Transverse colon (tissue), 4 donors: ENCODE measurements around the gene CPAMD8. TPM values are rescaled to one million over a fixed set of nuclear protein-coding genes. Genes with fewer than 3 reads are reported as not detected.
"Not testable (repeated sequence)": the region's sequence is repeated elsewhere in the genome, so short reads cannot be mapped to it uniquely, and the experiment has no call there.

Experiments
- DNase-seq: peaks from one replicate; pipeline ENCODE4 v3.0.0-alpha.2; 2019
- H3K27ac ChIP-seq, 4 donors: fragments of 200-600 bp; sonication (generic); 2 replicates each; pipeline ENCODE4 v1.5.1; 2016 to 2018; ENCODE audit warnings: inconsistent platforms in 4 of 4
- H3K27me3 ChIP-seq: fragments of 200-600 bp; sonication (generic); 2 replicates; pipeline ENCODE4 v1.5.1; 2017; ENCODE audit warnings: inconsistent platforms
- H3K36me3 ChIP-seq, 4 donors: fragments of 200-600 bp; sonication (generic); 2 replicates each; pipeline ENCODE4 v1.5.1; 2017 to 2019; ENCODE audit warnings: inconsistent platforms in 4 of 4
- H3K4me1 ChIP-seq, 4 donors: fragments of 200-600 bp; sonication (generic); 2 replicates each; pipeline ENCODE4 v1.5.1; 2017 to 2020; ENCODE audit warnings: inconsistent platforms in 4 of 4
- H3K4me3 ChIP-seq, 4 donors: fragments of 200-600 bp; sonication (generic); 1 replicate in 1 of 4; 2 replicates in 3 of 4; pipeline versions ENCODE4 v1.5.1 to v1.6.1; 2017 to 2019; ENCODE audit warnings: inconsistent platforms in 4 of 4
- H3K9me3 ChIP-seq, 2 donors: fragments of 200-600 bp; sonication (generic); 2 replicates each; pipeline ENCODE4 v1.5.1; 2017 to 2019; ENCODE audit warnings: inconsistent platforms in 2 of 2
- CTCF ChIP-seq, 5 experiments: fragments of 200-600 bp in 3 of 5; fragments of 450-650 bp in 2 of 5; sonication (generic) in 3 of 5; IDR thresholded peaks; 1 replicate in 2 of 5; 2 replicates in 3 of 5; pipeline ENCODE4 v1.5.1; 2016 to 2017; ENCODE audit warnings: antibody characterized with exemption in 5 of 5, inconsistent platforms in 3 of 5, mild to moderate bottlenecking in 2 of 5, moderate library complexity in 1 of 5
- EP300 ChIP-seq: sonication (generic); formaldehyde crosslinking; IDR thresholded peaks from one replicate; pipeline ENCODE4 v1.6.1; 2017; ENCODE audit warnings: antibody characterized with exemption, low read depth
- POLR2A ChIP-seq: fragments of 450-650 bp; IDR thresholded peaks from one replicate; pipeline ENCODE4 v1.6.1; 2016; ENCODE audit warnings: antibody characterized with exemption, mild to moderate bottlenecking, moderate library complexity
- POLR2AphosphoS5 ChIP-seq, 3 donors: sonication (generic); formaldehyde crosslinking; IDR thresholded peaks; one replicate each; pipeline ENCODE4 v1.6.1; 2016; ENCODE audit warnings: antibody characterized with exemption in 3 of 3
- WGBS, 2 donors: methylation state at CpG; one replicate each; pipeline ENCODE4 v1.1.5; 2018; ENCODE audit warnings: low coverage in 1 of 2; 5-methylcytosine and 5-hydroxymethylcytosine counted together
- in situ Hi-C, 4 donors: fragments of 200-750 bp; cut with MboI; loops; one replicate each; pipeline versions ENCODE4 v1.15.0 to v1.15.1; 2017; ENCODE audit warnings: low sequenced_read_pairs in 3 of 4, low pct_ligation_motif_present in 1 of 4, low pct_unique_long_range_greater_than_20kb in 1 of 4
- intact Hi-C: fragments of 100-400 bp; cut with DNase I; formaldehyde crosslinking; loops from one replicate; pipeline ENCODE4 v1.15.1; 2023; ENCODE audit warnings: low total_unique reads
- total RNA-seq, 4 donors: library from RNA; depleted of rRNA; stranded (reverse); fragments of >200 nt; gene quantifications; one replicate each; pipeline ENCODE4 v1.1.0, GENCODE V29; 2016

Gene CPAMD8
- total RNA-seq, 4 donors from 2014 or later: 1.4 to 20.9 (median 7.7) TPM

- Histone ChIP-seq H3K27ac (no peak overlapping the region), H3K27me3 (peaks cover 4% of the 10 kb centered on the region), H3K9me3 (no peaks in the 10 kb centered on the region), H3K4me1 (no peaks in the 10 kb centered on the region), H3K4me3 (no peak overlapping the region), H3K36me3 (no peaks in the 10 kb centered on the region)
- TF ChIP-seq CTCF (IDR thresholded peaks at IDR 0.05): no peak
- no peak for TF ChIP-seq POLR2A
- TF ChIP-seq EP300: no peak
- no peak for TF ChIP-seq POLR2AphosphoS5 (IDR thresholded peaks at IDR 0.05)
- intact Hi-C loops: no loop called here
- DNase-seq: no peak
- in situ Hi-C loops: no loop called here
- WGBS, 2 donors: 88 to 100% methylated on average over 1 to 15 of the region's 15 CpGs
Measured at GRCh38 chr19:17004386-17004785, 22.2 kb downstream of the CPAMD8 start.

- no peak for DNase-seq
- no peak overlapping the region for H3K4me3 ChIP-seq
- no peaks in the 10 kb centered on the region for H3K4me1 ChIP-seq
- in situ Hi-C loops: no loop called here
- H3K9me3 ChIP-seq: peaks cover 5 to 6% of the 10 kb centered on the region in 2 donors
- peaks cover 4% of the 10 kb centered on the region for H3K27me3 ChIP-seq
- no peak overlapping the region for H3K27ac ChIP-seq
- TF ChIP-seq POLR2A (no peak), EP300 (no peak), POLR2AphosphoS5 (IDR thresholded peaks at IDR 0.05) (no peak), CTCF (IDR thresholded peaks at IDR 0.05) (no peak)
- 52% methylated on average over 7 of the region's 7 CpGs; no CpG with 5 or more reads in 1 of the 2 donors for WGBS, 2 donors
- intact Hi-C loops: no loop called here
- H3K36me3 ChIP-seq: no peaks in the 10 kb centered on the region
Measured at GRCh38 chr19:17002455-17002854, 24.2 kb downstream of the CPAMD8 start.

GRCh38 chr19:17001603-17002183 lies 24.9 kb downstream of the CPAMD8 start:
- intact Hi-C loops: no loop called here
- in situ Hi-C loops: no loop called here
- H3K4me1 ChIP-seq: no peaks in the 10 kb centered on the region
- H3K4me3 ChIP-seq: no peak overlapping the region
- H3K36me3 ChIP-seq: no peaks in the 10 kb centered on the region
- H3K9me3 ChIP-seq: peaks cover 5 to 6% of the 10 kb centered on the region in 2 donors
- H3K27ac ChIP-seq: no peak overlapping the region
- H3K27me3 ChIP-seq: peaks cover 4% of the 10 kb centered on the region
- DNase-seq: no peak
- 40 to 54% methylated on average over 4 to 7 of the region's 7 CpGs for WGBS, 2 donors
- TF ChIP-seq POLR2A (no peak), POLR2AphosphoS5 (IDR thresholded peaks at IDR 0.05) (no peak), EP300 (no peak), CTCF (IDR thresholded peaks at IDR 0.05) (no peak)

GRCh38 chr19:16998635-16999194 lies 27.9 kb downstream of the CPAMD8 start:
- Histone ChIP-seq H3K27ac (no peak overlapping the region), H3K4me1 (no peaks in the 10 kb centered on the region), H3K9me3 (peaks cover 5 to 6% of the 10 kb centered on the region in 2 donors), H3K4me3 (no peak overlapping the region), H3K36me3 (no peaks in the 10 kb centered on the region), H3K27me3 (peaks cover 4% of the 10 kb centered on the region)
- in situ Hi-C loops: no loop called here
- WGBS, 2 donors: 96% methylated on average over 3 of the region's 3 CpGs
- intact Hi-C loops: no loop called here
- DNase-seq: no peak
- TF ChIP-seq CTCF (IDR thresholded peaks at IDR 0.05) (no peak), POLR2A (no peak), POLR2AphosphoS5 (IDR thresholded peaks at IDR 0.05) (no peak), EP300 (no peak)

- H3K9me3 ChIP-seq, H3K27me3 ChIP-seq, H3K4me1 ChIP-seq, H3K27ac ChIP-seq, in situ Hi-C loops, intact Hi-C loops, H3K36me3 ChIP-seq, DNase-seq, H3K4me3 ChIP-seq: not testable (repeated sequence)
- 88 to 93% methylated on average over 5 to 8 of the region's 23 CpGs for WGBS, 2 donors
Measured at GRCh38 chr19:16996838-16997490, 29.6 kb downstream of the CPAMD8 start.
